Activated CD8-positive, alpha-beta memory T cell treated with anti-CD3 and anti-CD28 coated beads for 24 hours (primary cell): Measurements from ENCODE around the gene RPL36AL.
"Not testable (repeated sequence)": the region's sequence is repeated elsewhere in the genome, so short reads cannot be mapped to it uniquely, and the experiment has no call there.

Source experiments
- DNase-seq: peaks from one replicate; pipeline ENCODE4 v3.0.0-alpha.2; 2020

The RPL36AL gene

DNA sequence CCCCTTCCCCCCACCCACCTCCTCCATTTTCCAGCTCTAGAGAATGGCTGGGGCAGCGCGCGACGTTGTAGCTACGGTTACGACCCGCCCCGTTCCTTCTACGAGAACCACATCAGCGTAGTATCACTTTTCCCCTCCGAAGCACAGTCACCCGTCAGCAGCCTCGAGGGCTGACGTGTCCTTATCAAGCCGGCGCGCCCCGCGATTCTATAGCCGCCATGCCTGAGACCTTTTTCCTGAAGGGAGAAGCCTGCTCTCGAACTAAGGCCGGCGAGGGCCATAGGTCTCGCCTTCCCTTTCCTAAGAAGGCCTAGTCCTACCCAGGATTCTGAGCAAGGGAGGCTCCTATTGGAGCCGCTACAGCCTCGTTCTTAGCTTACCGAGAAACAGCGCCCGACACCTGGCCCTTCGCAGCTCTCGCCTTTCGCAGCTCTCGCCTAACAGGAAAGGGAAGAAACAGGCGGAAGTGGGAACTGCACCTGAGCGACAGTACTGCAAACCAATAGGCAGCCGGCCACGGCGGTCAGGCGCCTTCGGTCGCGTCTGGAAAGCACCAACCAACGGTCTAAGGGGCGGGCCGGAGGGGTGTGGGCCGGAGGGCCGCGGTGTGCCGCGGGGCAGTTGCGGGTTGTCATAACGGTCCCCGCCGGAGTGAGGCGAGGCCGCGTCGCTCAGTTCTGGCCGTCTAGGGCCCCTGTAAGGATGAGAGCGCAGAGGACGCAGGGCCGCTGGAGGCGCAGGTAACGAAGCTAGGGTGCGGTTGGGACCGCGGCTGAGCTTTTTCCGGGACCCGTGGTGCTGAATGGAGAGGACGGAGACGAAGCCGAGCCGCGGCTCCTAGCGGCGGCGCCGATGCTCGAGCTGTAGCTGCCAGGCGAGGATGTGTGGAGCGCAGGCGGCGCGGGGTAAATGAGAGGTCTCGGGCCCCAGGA lies at the start of gene RPL36AL, which contains the start of gene MGAT2:
Gene RPL36AL (minus strand): TSS at position 445 of the 932 bp plus-strand sequence. CDS start 1,522 bp downstream, outside the sequence.
Gene MGAT2 (plus strand): TSS at position 618 of the 932 bp plus-strand sequence. CDS start 470 bp downstream, outside the sequence.
- peak; percentile 97 for DNase-seq

- DNase-seq, result no peak
Measured at GRCh38 chr14:49659526-49660455, 39.4 kb upstream of the RPL36AL start.

DNA sequence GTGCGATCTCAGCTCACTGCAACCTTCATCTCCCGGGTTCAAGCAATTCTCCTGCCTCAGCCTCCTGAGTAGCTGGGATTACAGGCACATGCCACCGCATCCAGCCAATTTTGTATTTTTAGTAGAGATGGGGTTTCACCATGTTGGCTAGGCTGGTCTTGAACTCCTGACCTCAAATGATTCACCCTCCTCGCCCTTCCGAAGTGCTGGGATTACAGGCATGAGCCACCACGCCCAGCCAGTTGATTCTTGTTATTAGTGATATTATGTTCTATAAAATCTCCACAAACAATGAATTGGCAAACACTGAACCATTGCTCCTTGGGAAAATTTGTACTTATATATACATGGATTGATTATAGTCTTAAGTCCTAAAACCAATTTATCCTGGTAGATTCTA lies 37.1 kb upstream of the RPL36AL start:
- DNase-seq, result not testable (repeated sequence)

- no peak for DNase-seq
Measured at GRCh38 chr14:49654511-49654910, 34.1 kb upstream of the RPL36AL start.

- DNase-seq, result no peak
Measured at GRCh38 chr14:49653508-49653907, 33.1 kb upstream of the RPL36AL start.

GRCh38 chr14:49642163-49642562 lies 21.7 kb upstream of the RPL36AL start:
- no peak for DNase-seq

DNA sequence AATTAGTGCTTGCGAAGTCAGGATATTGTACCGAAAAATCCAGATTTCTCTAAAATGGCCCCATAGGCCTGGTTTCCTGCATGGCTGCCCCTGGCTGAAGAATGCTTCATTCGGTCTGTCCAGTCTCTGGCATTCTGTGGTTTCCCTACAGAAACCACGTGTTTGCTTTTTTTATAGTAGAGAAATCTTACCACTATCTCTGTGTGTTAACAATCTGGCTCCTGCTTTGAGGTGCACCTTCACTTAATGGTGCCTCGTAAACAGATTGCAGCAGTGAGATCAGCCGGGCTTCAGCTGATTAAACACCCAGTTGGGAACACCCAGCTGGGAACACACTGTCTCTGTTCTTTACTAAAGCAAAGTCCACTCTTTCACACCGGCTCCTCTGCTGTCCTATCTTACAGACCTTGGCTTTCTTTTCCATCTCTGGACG lies 21.3 kb upstream of the RPL36AL start:
- no peak for DNase-seq

DNA sequence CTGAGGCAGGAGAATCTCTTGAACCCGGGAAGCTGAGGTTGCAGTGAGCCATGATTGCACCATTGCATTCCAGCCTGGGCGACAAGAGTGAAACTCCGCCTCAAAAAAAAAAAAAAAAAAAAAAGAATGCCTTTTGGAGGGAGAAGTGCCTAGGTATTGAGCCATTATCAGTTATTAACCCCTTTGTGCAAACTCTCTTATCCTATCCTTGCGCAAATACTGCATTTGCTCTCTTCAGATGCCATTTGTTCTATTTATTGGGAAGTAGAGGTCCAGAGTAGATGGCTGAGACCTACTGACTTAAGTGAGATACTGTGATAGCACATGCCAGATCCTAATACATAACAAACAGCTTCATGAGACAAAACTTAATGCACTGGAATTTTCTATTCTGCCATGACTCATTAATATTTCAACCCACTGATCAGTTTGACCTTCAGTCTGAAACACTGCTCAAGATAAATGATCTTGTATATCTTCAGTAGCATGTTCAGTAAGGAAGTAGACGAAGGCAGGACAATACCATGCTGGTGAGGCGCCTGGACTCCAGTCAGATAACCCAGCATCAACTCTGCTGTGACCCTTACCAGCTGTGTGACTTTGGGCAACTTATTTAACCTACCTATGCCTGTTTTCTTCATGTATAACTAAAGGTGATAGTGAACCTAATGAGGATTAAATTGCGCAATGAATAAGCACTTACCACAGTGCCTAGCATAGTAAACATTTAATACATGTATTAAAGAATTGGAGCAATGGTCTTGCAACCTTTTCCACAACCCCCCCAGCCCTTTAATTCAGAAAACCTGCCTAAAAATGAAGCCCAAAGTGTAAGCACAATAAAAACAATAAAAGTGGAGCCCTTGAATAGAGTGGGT lies 20.4 kb upstream of the RPL36AL start:
- DNase-seq, result no peak

DNA sequence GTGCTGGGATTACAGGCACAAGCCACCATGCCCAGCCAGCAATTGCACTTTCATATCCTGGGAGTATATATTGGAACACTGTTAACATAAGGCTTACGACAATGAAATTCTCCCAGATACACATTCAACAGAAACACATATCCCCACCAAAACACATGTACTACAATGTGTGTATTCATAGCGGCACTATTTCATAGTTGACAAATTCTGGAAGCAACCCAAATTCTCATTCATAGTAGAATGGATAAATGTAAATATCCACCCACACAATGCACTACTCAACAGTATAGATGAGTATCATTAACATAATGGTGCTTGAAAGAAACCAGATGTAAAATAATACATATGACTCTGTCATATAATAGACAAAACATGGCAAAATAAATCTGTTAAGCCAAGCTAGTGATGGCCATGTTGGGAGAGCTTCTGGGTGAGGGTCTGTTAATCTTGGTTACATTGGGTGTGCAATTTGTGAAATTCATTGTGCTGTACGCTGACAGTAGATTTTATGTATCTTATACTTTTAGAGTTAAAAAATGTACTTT lies 17.2 kb upstream of the RPL36AL start:
- DNase-seq, result no peak

DNA sequence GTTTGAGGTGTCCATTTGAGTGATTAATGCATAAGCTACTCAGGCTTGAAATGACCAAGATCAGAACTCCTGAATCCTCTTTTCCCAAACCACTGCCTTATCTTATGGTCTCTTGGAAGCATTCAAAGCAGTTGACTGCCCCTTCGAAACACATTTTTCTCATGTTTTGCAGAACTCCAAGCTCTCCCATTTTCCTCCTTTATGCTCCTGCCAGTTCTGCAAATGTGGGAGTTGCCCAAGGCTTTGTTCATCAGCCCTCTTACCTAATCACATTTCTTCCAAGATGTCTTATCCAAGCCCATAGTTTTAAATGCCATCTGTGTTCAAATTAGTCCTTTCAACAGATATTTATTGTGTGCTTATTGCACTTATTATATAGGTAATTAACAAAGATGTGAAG lies 16.4 kb upstream of the RPL36AL start:
- DNase-seq, result no peak

- DNase-seq, result peak; percentile 86
Measured at GRCh38 chr14:49634547-49635334, 14.3 kb upstream of the RPL36AL start, which contains the start of gene DNAAF2. TSS of gene DNAAF2 (minus strand) at chr14:49635244. CDS start at chr14:49635149, 95 bp downstream.

GRCh38 chr14:49633640-49634546 lies 13.5 kb upstream of the RPL36AL start:
- DNase-seq, result peak; percentile 96

GRCh38 chr14:49623941-49624839 lies 3.8 kb upstream of the RPL36AL start:
- DNase-seq, result no peak

DNA sequence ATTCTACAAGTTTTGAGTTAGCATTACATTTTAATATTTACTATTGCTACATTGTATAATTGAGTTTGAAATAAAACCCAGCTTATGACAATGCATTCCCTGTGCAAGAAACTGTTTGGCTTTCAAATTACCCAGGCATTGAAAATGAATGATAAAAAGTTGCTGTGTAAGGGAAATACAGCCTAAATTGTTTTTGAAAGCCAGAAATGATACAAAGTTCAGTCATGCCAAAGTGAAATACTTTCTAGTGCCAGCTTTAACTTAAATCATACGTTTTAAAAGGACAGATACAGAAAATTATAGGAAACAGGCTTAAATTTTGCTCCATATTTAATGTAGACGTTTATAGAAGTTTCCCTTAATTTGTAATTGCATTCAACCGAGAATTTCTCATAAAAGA lies 3.0 kb upstream of the RPL36AL start:
- no peak for DNase-seq

DNA sequence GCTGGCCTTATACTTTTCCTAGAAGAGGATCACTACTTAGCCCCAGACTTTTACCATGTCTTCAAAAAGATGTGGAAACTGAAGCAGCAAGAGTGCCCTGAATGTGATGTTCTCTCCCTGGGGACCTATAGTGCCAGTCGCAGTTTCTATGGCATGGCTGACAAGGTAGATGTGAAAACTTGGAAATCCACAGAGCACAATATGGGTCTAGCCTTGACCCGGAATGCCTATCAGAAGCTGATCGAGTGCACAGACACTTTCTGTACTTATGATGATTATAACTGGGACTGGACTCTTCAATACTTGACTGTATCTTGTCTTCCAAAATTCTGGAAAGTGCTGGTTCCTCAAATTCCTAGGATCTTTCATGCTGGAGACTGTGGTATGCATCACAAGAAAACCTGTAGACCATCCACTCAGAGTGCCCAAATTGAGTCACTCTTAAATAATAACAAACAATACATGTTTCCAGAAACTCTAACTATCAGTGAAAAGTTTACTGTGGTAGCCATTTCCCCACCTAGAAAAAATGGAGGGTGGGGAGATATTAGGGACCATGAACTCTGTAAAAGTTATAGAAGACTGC lies 1.7 kb upstream of the RPL36AL start:
- no peak for DNase-seq

GRCh38 chr14:49621114-49621881 lies 872 bp upstream of the RPL36AL start:
- no peak for DNase-seq

- no peak for DNase-seq
Measured at GRCh38 chr14:49619730-49620129, 696 bp downstream of the RPL36AL start.
